Stomach smooth muscle (tissue), 2 donors: ENCODE data around the gene ANKH.
A peak's percentile ranks its signal among the peaks of the same experiment; 100 is the strongest.

Experiments used
- H3K27ac ChIP-seq: one replicate; pipeline ENCODE4 v1.7.0; 2013; ENCODE audit warnings: mild to moderate bottlenecking, low read length, inconsistent platforms
- H3K27me3 ChIP-seq, 2 donors: one replicate each; pipeline ENCODE4 v1.7.0; 2013; ENCODE audit warnings: low read length in 2 of 2; ENCODE audit not compliant: insufficient read depth in 2 of 2, control insufficient read depth in 1 of 2
- H3K36me3 ChIP-seq, 2 donors: one replicate each; pipeline ENCODE4 v1.7.0; 2013; ENCODE audit warnings: low read length in 2 of 2; ENCODE audit not compliant: control insufficient read depth in 2 of 2, insufficient read depth in 2 of 2
- H3K4me1 ChIP-seq: one replicate; pipeline ENCODE4 v1.7.0; 2013; ENCODE audit warnings: low read length; ENCODE audit not compliant: control insufficient read depth, insufficient read depth
- H3K4me3 ChIP-seq, 2 donors: one replicate each; pipeline ENCODE4 v1.7.0; 2013; ENCODE audit warnings: low read length in 2 of 2
- H3K9ac ChIP-seq, 2 donors: one replicate each; pipeline ENCODE4 v1.7.0; 2013; ENCODE audit warnings: low read length in 2 of 2, mild to moderate bottlenecking in 1 of 2
- H3K9me3 ChIP-seq, 2 donors: one replicate each; pipeline ENCODE4 v1.7.0; 2013; ENCODE audit warnings: low read length in 2 of 2; ENCODE audit not compliant: control insufficient read depth in 2 of 2
- donor health status: healthy.
- donor health status: Pancreatic carcinoma.

The ANKH gene

GRCh38 chr5:14872070-14872989 is 752 bp upstream of the ANKH start:
- Histone ChIP-seq H3K9ac (peak overlapping the region; percentile 68 to 75), H3K9me3 (no peaks in the 10 kb centered on the region)

GRCh38 chr5:14870337-14871213 is 1.0 kb downstream of the ANKH start:
- Histone ChIP-seq H3K4me3 (peak overlapping the region; percentile 69 to 78), H3K4me1 (peaks cover 8% of the 10 kb centered on the region), H3K27ac (no peak overlapping the region), H3K9ac (peak overlapping the region; percentile 66 to 76), H3K27me3 (no peaks in the 10 kb centered on the region), H3K9me3 (no peaks in the 10 kb centered on the region), H3K36me3 (no peaks in the 10 kb centered on the region)

More at GRCh38 chr5:14872070-14872989, 752 bp upstream of the ANKH start:
- H3K4me1 ChIP-seq, result peaks cover 8% of the 10 kb centered on the region
- no peaks in the 10 kb centered on the region for H3K36me3 ChIP-seq
- peak overlapping the region; percentile 57 to 78 for H3K4me3 ChIP-seq
- H3K27me3 ChIP-seq, result no peaks in the 10 kb centered on the region
- H3K27ac ChIP-seq, result peak overlapping the region; percentile 80

- peaks cover 8% of the 10 kb centered on the region for H3K4me1 ChIP-seq
- no peaks in the 10 kb centered on the region for H3K36me3 ChIP-seq
- H3K9me3 ChIP-seq, result no peaks in the 10 kb centered on the region
- peak overlapping the region in 1 of 2 donors; percentile 76 for H3K9ac ChIP-seq
- no peaks in the 10 kb centered on the region for H3K27me3 ChIP-seq
- H3K4me3 ChIP-seq, result peak overlapping the region; percentile 69 to 78
- no peak overlapping the region for H3K27ac ChIP-seq
These were observed 1.9 kb downstream of the ANKH start for GRCh38 chr5:14869668-14870164.

GRCh38 chr5:14869233-14869632 is 2.3 kb downstream of the ANKH start:
- no peaks in the 10 kb centered on the region for H3K36me3 ChIP-seq
- H3K4me3 ChIP-seq, result no peak overlapping the region
- H3K27ac ChIP-seq, result no peak overlapping the region
- H3K4me1 ChIP-seq, result peaks cover 8% of the 10 kb centered on the region
- H3K9ac ChIP-seq, result no peak overlapping the region
- no peaks in the 10 kb centered on the region for H3K9me3 ChIP-seq
- no peaks in the 10 kb centered on the region for H3K27me3 ChIP-seq

DNA sequence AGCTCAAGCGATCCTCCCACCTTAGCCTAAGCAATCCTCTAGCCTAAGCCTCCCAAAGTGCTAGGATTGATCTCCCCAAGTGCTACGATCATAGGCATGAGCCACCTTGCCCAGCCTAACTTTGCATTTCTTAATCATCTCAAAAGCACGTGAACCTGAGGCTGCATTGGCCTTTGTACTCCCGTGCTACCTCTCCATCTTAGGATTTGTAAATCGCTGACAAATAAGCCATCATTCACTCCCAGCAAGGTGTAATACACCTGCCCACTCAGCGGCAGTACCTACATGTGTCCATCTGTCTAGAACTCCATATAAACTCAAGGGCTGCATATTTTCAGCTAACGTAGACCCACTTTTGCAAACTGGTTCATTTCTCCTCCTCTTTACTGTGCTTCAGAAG is 2.8 kb downstream of the ANKH start:
- no peak overlapping the region for H3K4me3 ChIP-seq
- H3K9me3 ChIP-seq, result no peaks in the 10 kb centered on the region
- H3K9ac ChIP-seq, result no peak overlapping the region
- peaks cover 8% of the 10 kb centered on the region for H3K4me1 ChIP-seq
- H3K27ac ChIP-seq, result no peak overlapping the region
- no peaks in the 10 kb centered on the region for H3K27me3 ChIP-seq
- H3K36me3 ChIP-seq, result no peaks in the 10 kb centered on the region

GRCh38 chr5:14864181-14864812 is 7.3 kb downstream of the ANKH start:
- Histone ChIP-seq H3K9me3 (no peaks in the 10 kb centered on the region), H3K36me3 (no peaks in the 10 kb centered on the region), H3K27me3 (no peaks in the 10 kb centered on the region), H3K9ac (no peak overlapping the region), H3K27ac (no peak overlapping the region), H3K4me1 (no peaks in the 10 kb centered on the region), H3K4me3 (no peak overlapping the region)

DNA sequence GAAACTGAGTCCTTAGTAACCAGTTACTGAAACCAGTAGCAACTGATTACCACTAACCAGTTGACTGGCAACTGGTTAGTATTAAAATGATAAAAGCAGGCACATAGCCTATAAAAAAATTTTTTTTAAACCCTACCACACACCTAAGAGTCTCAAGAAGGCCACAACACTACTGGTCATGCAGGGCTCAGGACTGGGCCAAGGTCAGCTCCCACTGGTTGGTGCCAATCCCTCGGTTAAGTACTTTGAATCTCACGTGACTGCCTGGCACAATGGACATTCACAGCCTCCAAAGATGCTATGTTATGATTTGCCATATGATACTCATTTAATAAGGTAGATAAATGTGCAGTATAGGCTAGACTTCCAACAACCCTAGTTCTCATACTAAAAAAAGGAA is 8.5 kb downstream of the ANKH start:
- Histone ChIP-seq H3K9me3 (no peaks in the 10 kb centered on the region), H3K4me3 (no peak overlapping the region), H3K27ac (no peak overlapping the region), H3K36me3 (no peaks in the 10 kb centered on the region), H3K27me3 (no peaks in the 10 kb centered on the region), H3K9ac (no peak overlapping the region), H3K4me1 (no peaks in the 10 kb centered on the region)

DNA sequence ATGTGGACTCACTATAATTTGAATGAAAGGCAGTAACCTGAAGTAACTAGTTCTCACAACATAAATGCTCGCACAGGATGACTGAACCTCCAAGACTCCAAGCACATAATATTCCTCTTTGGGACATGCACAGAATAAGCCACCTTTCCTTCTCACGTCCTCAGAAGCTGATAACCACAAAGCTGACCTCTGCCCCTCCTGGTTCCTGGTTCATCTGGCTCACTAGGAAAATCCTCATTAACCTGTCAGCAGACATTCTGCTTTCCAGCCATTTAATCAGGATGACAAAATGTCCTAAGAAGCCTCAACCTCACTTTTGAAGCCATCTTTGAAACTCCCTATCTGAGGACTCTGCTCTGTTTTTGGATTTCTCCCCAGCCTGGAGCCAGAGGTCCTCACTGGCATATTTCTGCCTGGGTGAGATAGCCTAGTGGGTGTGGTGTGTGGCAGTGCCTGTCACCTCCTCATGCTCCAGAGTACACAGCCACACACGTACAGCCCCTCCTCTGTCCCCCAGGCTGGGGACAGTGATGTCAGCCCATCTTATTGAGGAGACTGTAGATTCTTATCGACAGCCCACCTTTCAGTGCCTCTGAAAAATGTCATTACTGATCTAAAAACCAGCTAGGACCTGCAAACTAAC is 10.3 kb downstream of the ANKH start:
- Histone ChIP-seq H3K4me1 (no peaks in the 10 kb centered on the region), H3K27me3 (no peaks in the 10 kb centered on the region), H3K9me3 (no peaks in the 10 kb centered on the region), H3K27ac (no peak overlapping the region), H3K36me3 (peaks cover 0 to 2% of the 10 kb centered on the region in 2 donors), H3K4me3 (no peak overlapping the region), H3K9ac (no peak overlapping the region)

DNA sequence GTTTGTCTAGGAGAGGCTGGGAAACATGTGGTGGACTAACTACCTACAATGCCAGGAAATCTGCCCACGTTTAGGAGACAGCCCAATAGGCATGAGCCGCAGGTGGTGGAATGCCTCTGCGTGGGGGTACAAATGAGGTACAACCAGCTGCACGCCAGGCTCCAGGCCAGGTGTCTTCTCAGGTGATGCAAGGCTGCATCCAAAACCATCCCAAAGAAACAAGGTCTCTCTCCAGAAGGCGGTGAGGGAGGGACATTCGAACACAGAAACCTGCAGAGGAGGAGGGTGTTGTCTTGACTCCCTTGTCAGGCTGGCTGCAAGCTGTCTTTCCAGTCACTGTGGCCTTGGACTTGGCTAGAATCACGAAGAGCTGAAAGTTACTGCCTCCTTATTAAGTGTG is 11.6 kb downstream of the ANKH start:
- no peaks in the 10 kb centered on the region for H3K27me3 ChIP-seq
- no peak overlapping the region for H3K4me3 ChIP-seq
- H3K36me3 ChIP-seq, result peaks cover 0 to 2% of the 10 kb centered on the region in 2 donors
- no peak overlapping the region for H3K9ac ChIP-seq
- no peaks in the 10 kb centered on the region for H3K9me3 ChIP-seq
- H3K4me1 ChIP-seq, result no peaks in the 10 kb centered on the region
- H3K27ac ChIP-seq, result no peak overlapping the region

DNA sequence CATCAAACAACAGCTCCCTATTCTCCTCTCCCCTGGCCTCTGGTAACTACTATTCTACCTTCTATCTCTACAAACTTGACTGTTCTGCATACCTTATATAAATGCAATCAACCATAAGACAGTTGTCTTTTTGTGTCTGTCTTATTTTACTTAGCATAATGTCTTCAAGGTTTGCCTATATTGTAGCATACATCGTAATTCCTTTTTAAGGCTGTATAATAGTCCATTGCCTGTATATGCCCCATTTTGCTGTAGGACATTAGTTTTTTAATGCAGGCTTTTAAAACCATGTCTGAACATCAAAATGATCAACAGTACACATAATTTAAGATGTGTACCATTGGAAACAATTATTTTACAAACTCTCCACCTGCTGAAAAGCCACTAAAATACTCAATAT is 12.4 kb downstream of the ANKH start:
- Histone ChIP-seq H3K4me3 (no peak overlapping the region), H3K27ac (no peak overlapping the region), H3K9me3 (no peaks in the 10 kb centered on the region), H3K27me3 (no peaks in the 10 kb centered on the region), H3K4me1 (no peaks in the 10 kb centered on the region), H3K36me3 (peaks cover 0 to 2% of the 10 kb centered on the region in 2 donors), H3K9ac (no peak overlapping the region)
